ENCODE results near the gene CD37. TPM values are rescaled to one million over a fixed set of nuclear protein-coding genes. Genes with fewer than 3 reads are reported as not detected.

The CD37 gene
- total RNA-seq, 1 donor from 2014 or later, result 21.3 TPM

- ATAC-seq, result no peak
- peak; percentile 54 for DNase-seq (ENCODE audit: low spot score)
- intact Hi-C loops (cut with DNase I), result no loop called here
Observed at GRCh38 chr19:49340865-49341718, 5.9 kb downstream of the CD37 start.

- peak; percentile 46 for DNase-seq (ENCODE audit: low spot score)
- intact Hi-C loops (cut with DNase I), result no loop called here
- no peak for ATAC-seq
Observed at GRCh38 chr19:49342291-49342721, 7.1 kb downstream of the CD37 start.

- intact Hi-C loops (cut with DNase I), result no loop called here
- DNase-seq (ENCODE audit: low spot score) (peak; percentile 52), ATAC-seq (no peak)
Observed at GRCh38 chr19:49343123-49343522, 7.9 kb downstream of the CD37 start.

- no peak for ATAC-seq
- DNase-seq (ENCODE audit: low spot score), result no peak
- intact Hi-C loops (cut with DNase I), result loop anchor here (5.0 kb wide), 1 partner anchor 1877 kb away; no protein-coding TSS in a partner anchor
Observed at GRCh38 chr19:49344505-49345423, 9.6 kb downstream of the CD37 start.

GRCh38 chr19:49347191-49347590, 12.0 kb downstream of the CD37 start:
- ATAC-seq (peak; percentile 7), DNase-seq (ENCODE audit: low spot score) (no peak)
- intact Hi-C loops (cut with DNase I), result loop anchor here (5.0 kb wide), 1 partner anchor 1880 kb away; no protein-coding TSS in a partner anchor

- ATAC-seq, result peak; percentile 91
- no peak for DNase-seq (ENCODE audit: low spot score)
- intact Hi-C loops (cut with DNase I), result loop anchor here (5.0 kb wide), 1 partner anchor 1881 kb away; no protein-coding TSS in a partner anchor
Observed at GRCh38 chr19:49347835-49348234, 12.6 kb downstream of the CD37 start.

GRCh38 chr19:49348305-49349189, 13.3 kb downstream of the CD37 start:
- intact Hi-C loops (cut with DNase I), result loop anchor here (5.0 kb wide), 1 partner anchor 1881 kb away; no protein-coding TSS in a partner anchor
- no peak for DNase-seq (ENCODE audit: low spot score)
- no peak for ATAC-seq

GRCh38 chr19:49349567-49349966, 14.4 kb downstream of the CD37 start:
- no peak for ATAC-seq
- intact Hi-C loops (cut with DNase I), result loop anchor here (5.0 kb wide), 1 partner anchor 1882 kb away; no protein-coding TSS in a partner anchor

GRCh38 chr19:49355909-49356353, 20.7 kb downstream of the CD37 start:
- peak; percentile 14 for ATAC-seq
- intact Hi-C loops (cut with DNase I), result no loop called here
- no peak for DNase-seq (ENCODE audit: low spot score)

More at GRCh38 chr19:49349567-49349966, 14.4 kb downstream of the CD37 start:
- DNase-seq (ENCODE audit: low spot score), result no peak

- intact Hi-C loops (cut with DNase I), result no loop called here
- DNase-seq (ENCODE audit: low spot score) (no peak), ATAC-seq (no peak)
Observed at GRCh38 chr19:49356382-49356781, 21.2 kb downstream of the CD37 start.

- no peak for ATAC-seq
- intact Hi-C loops (cut with DNase I), result no loop called here
- no peak for DNase-seq (ENCODE audit: low spot score)
Observed at GRCh38 chr19:49357186-49357585, 22.0 kb downstream of the CD37 start.

- ATAC-seq, result no peak
- intact Hi-C loops (cut with DNase I), result no loop called here
- DNase-seq (ENCODE audit: low spot score), result no peak
Observed at GRCh38 chr19:49359851-49360820, 24.9 kb downstream of the CD37 start.

GRCh38 chr19:49361438-49362047, 26.3 kb downstream of the CD37 start:
- DNase-seq (ENCODE audit: low spot score), result peak; percentile 91
- peak; percentile 66 for ATAC-seq
- intact Hi-C loops (cut with DNase I), result no loop called here

GRCh38 chr19:49362048-49362928, 27.1 kb downstream of the CD37 start, which contains the start of gene TEAD2:
Gene TEAD2 (minus strand): TSS chr19:49362416. CDS start chr19:49360075, 2,341 bp downstream.
- peak; percentile 72 for ATAC-seq
- peak; percentile 90 for DNase-seq (ENCODE audit: low spot score)
- intact Hi-C loops (cut with DNase I), result no loop called here

- intact Hi-C loops (cut with DNase I), result no loop called here
- DNase-seq (ENCODE audit: low spot score), result peak; percentile 70
- ATAC-seq, result peak; percentile 6
Observed at GRCh38 chr19:49362929-49363267, 27.7 kb downstream of the CD37 start.

All from sciatic nerve (tissue), 2 donors.